NCI-H345 (cell line): ENCODE data around the gene AP4S1.

Source experiments
- DNase-seq: peaks from one replicate; lab custom pipeline; 2025; lab: John Stamatoyannopoulos, UW

AP4S1 gene

DNA sequence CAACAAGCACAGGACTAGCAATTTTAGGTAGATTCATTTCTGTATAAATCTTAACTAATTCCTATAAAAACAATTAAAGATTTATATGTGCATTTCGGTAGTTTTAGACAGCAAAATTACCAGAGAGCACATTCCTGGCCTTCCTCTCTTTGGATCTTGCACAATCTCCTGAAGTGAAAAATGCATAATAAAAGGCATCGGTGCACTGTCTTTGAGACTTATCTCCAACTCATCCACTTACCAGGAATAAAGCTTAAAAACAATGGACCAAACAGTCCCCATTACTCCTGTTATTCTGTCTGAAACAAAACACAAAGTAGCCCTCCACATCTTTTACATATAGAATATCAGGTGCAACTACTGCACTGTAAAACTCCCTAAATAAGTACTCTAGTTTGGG, 112.9 kb downstream of the AP4S1 start:
- no peak for DNase-seq

- DNase-seq = no peak
Measured at GRCh38 chr14:31139301-31139847, 113.9 kb downstream of the AP4S1 start.

DNA sequence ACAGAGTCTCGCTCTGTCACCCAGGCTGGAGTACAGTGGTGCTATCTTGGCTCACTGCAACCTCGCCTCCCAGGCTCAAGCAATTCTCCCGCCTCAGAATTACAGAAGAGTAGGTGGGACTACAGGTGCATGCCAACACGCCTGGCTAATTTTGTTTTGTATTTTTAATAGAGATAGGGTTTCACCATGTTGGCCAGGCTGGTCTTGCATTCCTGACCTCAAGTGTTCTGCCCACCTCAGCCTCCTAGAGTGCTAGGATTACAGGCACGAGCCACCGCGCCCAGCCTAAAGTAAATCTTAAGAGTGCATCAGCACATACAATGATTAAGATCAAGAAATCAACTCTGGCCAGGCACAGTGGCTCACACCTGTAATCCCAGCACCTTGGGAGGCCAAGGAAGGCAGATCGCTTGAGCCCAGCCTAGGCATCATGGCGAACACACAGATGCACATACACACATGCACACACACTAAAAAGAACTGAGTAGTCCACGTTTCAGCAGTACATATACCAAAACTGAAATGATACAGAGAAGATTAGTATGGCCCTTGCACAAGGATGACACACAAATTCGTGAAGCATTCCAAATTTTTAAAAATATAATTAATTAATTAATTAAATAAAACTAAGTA, 117.1 kb downstream of the AP4S1 start:
- no peak for DNase-seq
